HFF-Myc (cell line): Measurements from ENCODE around the gene GPR25.

ENCODE experiments used
- DNase-seq: peaks from one replicate; pipeline ENCODE4 v3.0.0-alpha.2; 2011; ENCODE audit warnings: low read depth; ENCODE audit errors: extremely low read depth
- H3K4me3 ChIP-seq: replicated peaks from 2 replicates; pipeline ENCODE4 v1.5.1; 2011; ENCODE audit warnings: low read depth, mild to moderate bottlenecking, control low read depth, low read length
- CTCF ChIP-seq: IDR thresholded peaks from 2 replicates; pipeline ENCODE4 v1.5.1; 2012; ENCODE audit warnings: mild to moderate bottlenecking, low read depth, low read length, control low read depth; ENCODE audit errors: missing control alignments

The GPR25 gene, protein sequence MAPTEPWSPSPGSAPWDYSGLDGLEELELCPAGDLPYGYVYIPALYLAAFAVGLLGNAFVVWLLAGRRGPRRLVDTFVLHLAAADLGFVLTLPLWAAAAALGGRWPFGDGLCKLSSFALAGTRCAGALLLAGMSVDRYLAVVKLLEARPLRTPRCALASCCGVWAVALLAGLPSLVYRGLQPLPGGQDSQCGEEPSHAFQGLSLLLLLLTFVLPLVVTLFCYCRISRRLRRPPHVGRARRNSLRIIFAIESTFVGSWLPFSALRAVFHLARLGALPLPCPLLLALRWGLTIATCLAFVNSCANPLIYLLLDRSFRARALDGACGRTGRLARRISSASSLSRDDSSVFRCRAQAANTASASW

DNA sequence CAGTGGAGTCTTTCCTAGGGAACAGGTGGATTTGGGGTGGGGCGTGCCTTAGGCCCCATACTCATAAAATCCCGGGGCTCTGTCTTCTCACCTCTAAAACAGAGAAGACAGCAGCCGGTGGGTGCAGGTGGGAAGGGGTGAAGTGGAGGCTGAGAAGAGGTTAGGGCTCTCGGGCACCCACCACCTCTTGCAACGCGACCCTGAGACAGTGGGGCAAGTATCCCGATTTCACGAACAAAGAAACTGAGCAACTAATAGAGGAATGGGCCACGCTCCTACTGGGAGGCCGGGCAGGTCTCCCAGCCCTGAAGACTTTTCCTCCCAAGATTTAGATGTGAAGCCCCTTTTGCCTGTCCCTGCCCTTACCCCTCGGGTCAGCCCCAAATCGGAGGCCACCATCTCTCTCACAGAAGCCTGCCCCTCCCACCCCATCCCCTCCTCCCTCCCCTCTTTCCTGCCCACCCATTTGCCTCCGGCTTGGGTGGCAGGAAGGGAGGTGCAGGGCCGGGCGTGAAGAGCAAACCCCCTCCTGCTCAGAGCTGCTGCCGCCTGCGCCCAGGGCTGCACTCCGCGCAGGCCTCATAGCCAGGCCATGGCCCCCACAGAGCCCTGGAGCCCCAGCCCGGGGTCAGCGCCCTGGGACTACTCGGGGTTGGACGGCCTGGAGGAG, at the start of gene GPR25:
Gene GPR25 (plus strand): TSS at position 536 of the 670 bp plus-strand sequence. CDS start 57 bp downstream, at position 593.
- no peak for DNase-seq

DNA sequence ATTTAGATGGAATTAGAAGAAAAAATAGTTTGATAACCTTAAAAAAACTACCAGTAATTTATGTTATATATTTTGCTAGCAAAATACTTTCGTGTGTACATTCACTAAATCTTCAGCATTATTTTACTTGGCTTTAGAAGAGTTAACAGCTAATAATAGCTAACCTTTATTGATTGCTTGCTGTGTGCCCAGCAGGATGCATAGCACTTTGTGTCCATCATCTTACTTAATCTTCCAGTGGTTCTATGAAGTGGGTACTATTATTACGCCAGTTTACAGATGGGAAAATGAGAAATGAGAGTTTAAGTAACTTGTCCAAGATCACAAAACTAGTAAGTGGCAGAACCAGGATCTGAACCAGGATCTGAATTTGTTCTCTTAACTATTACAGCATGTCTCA, 41.7 kb upstream of the GPR25 start:
- TF ChIP-seq CTCF: no peak
- DNase-seq: no peak
- H3K4me3 ChIP-seq: no peak overlapping the region

More for the DNA sequence above, at the start of gene GPR25:
- H3K4me3 ChIP-seq: no peak within 1 kb of the TSS; the same call in 1 of the 2 replicates
- no peak for TF ChIP-seq CTCF

DNA sequence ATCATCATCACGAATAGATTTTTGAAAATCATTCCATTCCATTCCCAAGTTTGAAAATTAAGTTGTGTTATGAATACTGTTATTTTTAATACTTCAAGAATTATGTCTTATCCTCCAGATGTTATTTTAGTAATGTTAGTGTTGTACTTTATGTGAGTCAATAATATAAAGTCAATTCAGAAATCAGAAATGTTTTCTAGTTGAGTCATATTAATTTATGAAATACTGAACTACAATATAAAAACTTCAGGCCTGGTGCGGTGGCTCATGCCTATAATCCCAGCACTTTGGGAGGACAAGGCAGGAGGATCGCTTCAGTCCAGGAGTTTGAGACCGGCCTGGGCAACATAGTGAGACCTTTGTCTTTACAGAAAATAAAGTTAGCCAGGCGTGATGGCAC, 38.4 kb upstream of the GPR25 start:
- TF ChIP-seq CTCF: no peak
- DNase-seq: no peak
- H3K4me3 ChIP-seq: no peak overlapping the region

DNA sequence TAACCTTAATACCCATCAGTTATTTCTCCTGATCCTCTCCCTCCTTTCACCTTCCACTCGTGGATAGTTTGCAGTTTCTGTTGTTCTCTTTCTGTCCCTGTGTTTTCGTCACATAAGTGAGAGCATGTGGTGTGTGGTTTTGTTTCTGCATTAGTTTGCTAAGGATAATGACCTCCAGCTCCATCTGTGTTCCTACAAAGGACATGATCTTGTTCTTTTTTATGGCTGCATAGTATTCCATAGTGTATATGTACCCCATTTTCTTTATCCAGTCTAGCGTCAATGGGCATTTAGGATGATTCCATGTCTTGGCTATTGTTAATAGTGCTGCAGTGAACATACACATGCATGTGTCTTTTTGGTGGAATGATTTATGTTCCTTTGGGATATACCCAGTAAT, 36.6 kb upstream of the GPR25 start:
- DNase-seq: no peak
- H3K4me3 ChIP-seq: no peak overlapping the region
- TF ChIP-seq CTCF: no peak

GRCh38 chr1:200837931-200838571, 34.7 kb upstream of the GPR25 start:
- H3K4me3 ChIP-seq: no peak overlapping the region
- TF ChIP-seq CTCF: no peak
- DNase-seq: peak; percentile 4

- no peak overlapping the region for H3K4me3 ChIP-seq
- no peak for DNase-seq
- TF ChIP-seq CTCF: no peak
Observed at GRCh38 chr1:200838676-200839445, 33.9 kb upstream of the GPR25 start.
